Peyer's patch (tissue), 4 donors: ENCODE data around the gene ZSCAN23. TPM values are rescaled to one million over a fixed set of nuclear protein-coding genes. Genes with fewer than 3 reads are reported as not detected.

Experiments used
- DNase-seq, 3 donors: peaks; one replicate each; pipeline ENCODE4 v3.0.0-alpha.2; 2017 to 2019
- H3K27ac ChIP-seq, 4 donors: fragments of 200-600 bp; sonication (generic); one replicate each; pipeline ENCODE4 v1.5.1; 2016 to 2019
- H3K27me3 ChIP-seq, 2 donors: fragments of 200-600 bp; sonication (generic); one replicate each; pipeline ENCODE4 v1.5.1; 2019
- H3K36me3 ChIP-seq, 3 donors: fragments of 200-600 bp; sonication (generic); one replicate each; pipeline ENCODE4 v1.5.1; 2016 to 2019
- H3K4me1 ChIP-seq, 4 donors: fragments of 200-600 bp; sonication (generic); one replicate each; pipeline ENCODE4 v1.5.1; 2016 to 2019
- H3K4me3 ChIP-seq, 4 donors: fragments of 200-600 bp; sonication (generic); 1 replicate in 3 of 4; 2 replicates in 1 of 4; pipeline ENCODE4 v1.5.1; 2016 to 2019; ENCODE audit warnings: mild to moderate bottlenecking in 1 of 4
- H3K9me3 ChIP-seq, 4 donors: fragments of 200-600 bp; sonication (generic); one replicate each; pipeline ENCODE4 v1.5.1; 2016 to 2019; ENCODE audit warnings: mild to moderate bottlenecking in 1 of 4
- POLR2A ChIP-seq, 2 donors: fragments of 450-650 bp; IDR thresholded peaks; one replicate each; pipeline ENCODE4 v1.5.1; 2017; ENCODE audit warnings: antibody characterized with exemption in 2 of 2, mild to moderate bottlenecking in 2 of 2, moderate library complexity in 2 of 2
- small RNA-seq, 2 donors: library from RNA; depleted of rRNA; stranded (forward); fragments of <200 nt; gene quantifications; one replicate each; pipeline ENCODE3, GENCODE V24; 2016
- total RNA-seq, 4 donors: library from RNA; depleted of rRNA; stranded (reverse); fragments of >200 nt; gene quantifications; one replicate each; pipeline ENCODE4 v1.1.0, GENCODE V29; 2016
- TF ChIP-seq, protein P1 (sequence below), 6 experiments: fragments of 450-650 bp in 4 of 6; fragments of 200-600 bp in 2 of 6; sonication (generic) in 1 of 6; IDR thresholded peaks; one replicate each; pipeline ENCODE4 v1.5.1; 2017 to 2019; ENCODE audit warnings: antibody characterized with exemption in 6 of 6, mild to moderate bottlenecking in 3 of 6, moderate library complexity in 1 of 6

The ZSCAN23 gene
- total RNA-seq, 4 donors from 2014 or later: 0.57 to 46.2 (median 1.6) TPM; not detected in 1

DNA sequence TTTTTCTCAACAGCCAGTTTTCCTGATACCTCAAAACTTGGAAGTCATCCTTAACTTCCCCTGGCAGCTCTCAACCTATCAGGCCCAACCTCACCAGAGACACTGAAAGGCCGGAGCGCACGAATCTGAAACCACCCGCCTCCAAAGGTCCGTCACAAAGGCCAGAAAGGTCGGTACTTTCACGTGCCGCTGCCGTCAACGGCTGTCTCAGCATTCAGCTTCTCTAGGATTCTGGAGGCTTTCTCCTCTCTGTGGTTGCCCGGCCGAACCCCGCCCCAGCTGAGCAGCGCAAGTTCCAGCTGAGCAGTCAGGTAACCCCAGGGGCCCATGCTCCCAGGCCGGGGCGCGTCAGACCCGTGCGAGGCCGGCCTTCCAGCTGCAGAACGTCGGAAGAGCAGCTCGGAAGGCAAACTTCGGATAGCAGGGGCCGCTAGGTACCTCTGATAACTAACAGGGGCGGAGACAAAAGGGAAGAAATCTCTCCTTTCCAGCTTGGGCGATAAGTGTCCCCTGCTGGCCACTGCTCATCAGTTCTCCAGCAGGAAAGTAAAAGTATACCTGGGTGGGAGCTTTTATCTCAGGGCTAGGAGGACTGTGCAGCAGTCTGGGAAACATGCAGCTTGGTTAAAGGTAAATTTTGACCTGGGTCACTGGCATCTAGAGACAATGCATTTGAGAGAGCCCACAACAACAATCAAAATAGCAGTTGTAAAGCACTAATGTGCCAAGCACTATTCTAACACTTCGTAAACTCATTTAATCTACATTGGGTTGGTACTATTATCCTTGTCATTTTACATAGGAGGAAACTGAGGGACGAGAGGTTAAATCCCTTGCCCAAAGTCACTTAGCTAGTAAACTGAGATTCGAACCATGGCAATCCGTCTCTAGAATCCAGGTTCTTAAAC, 59.8 kb downstream of the ZSCAN23 start:
- peak; percentile 83 to 95 (median 91) for DNase-seq
- Histone ChIP-seq H3K9me3 (no peaks in the 10 kb centered on the region), H3K27ac (peak overlapping the region; percentile 63 to 70 (median 68)), H3K27me3 (no peaks in the 10 kb centered on the region), H3K36me3 (peaks cover 0 to 23% (median 0%) of the 10 kb centered on the region in 3 donors), H3K4me1 (no peaks in the 10 kb centered on the region), H3K4me3 (peak overlapping the region; percentile 31 to 53 (median 44))
- TF ChIP-seq, protein P1, sequence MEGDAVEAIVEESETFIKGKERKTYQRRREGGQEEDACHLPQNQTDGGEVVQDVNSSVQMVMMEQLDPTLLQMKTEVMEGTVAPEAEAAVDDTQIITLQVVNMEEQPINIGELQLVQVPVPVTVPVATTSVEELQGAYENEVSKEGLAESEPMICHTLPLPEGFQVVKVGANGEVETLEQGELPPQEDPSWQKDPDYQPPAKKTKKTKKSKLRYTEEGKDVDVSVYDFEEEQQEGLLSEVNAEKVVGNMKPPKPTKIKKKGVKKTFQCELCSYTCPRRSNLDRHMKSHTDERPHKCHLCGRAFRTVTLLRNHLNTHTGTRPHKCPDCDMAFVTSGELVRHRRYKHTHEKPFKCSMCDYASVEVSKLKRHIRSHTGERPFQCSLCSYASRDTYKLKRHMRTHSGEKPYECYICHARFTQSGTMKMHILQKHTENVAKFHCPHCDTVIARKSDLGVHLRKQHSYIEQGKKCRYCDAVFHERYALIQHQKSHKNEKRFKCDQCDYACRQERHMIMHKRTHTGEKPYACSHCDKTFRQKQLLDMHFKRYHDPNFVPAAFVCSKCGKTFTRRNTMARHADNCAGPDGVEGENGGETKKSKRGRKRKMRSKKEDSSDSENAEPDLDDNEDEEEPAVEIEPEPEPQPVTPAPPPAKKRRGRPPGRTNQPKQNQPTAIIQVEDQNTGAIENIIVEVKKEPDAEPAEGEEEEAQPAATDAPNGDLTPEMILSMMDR (IDR thresholded peaks at IDR 0.05): peak in 5 of 6 experiments; percentile 34 to 68 (median 59)
- TF ChIP-seq POLR2A (IDR thresholded peaks at IDR 0.05): peak; percentile 31 to 43

Small RNA genes within 50 kb of the gene (small RNA-seq; reads per million reads assigned to genes)
- 0 reads per million in 2 donors for gene RNU2-45P

Other genes with a start within 250 kb of the ZSCAN23 start
- gene ZSCAN9, start 218.2 kb downstream of the ZSCAN23 start, total RNA-seq: 10 to 100 TPM; 11.9 to 28.9 (median 22.7) TPM
- gene ZKSCAN4, start 191.2 kb downstream of the ZSCAN23 start, total RNA-seq: 1 to 10 TPM; 4.4 to 9.6 (median 5.9) TPM
- not detected for gene NKAPL, start 184.2 kb downstream of the ZSCAN23 start, total RNA-seq
- gene ZSCAN26, start 176.3 kb downstream of the ZSCAN23 start, total RNA-seq: 10 to 100 TPM; 19.1 to 34.7 (median 20.2) TPM
- gene PGBD1, start 161.9 kb downstream of the ZSCAN23 start, total RNA-seq: 1 to 10 TPM in 2 of 4 donors, under 1 TPM in 2; 0.88 to 3.8 (median 1.7) TPM
- gene ZSCAN31, start 107.3 kb downstream of the ZSCAN23 start, total RNA-seq: 1 to 10 TPM; 5.6 to 9.2 (median 8.2) TPM
- 1 to 10 TPM; 2.5 to 7.0 (median 4.6) TPM for gene ZKSCAN3, start 93.5 kb downstream of the ZSCAN23 start, total RNA-seq
- gene ZSCAN12, start 43.7 kb downstream of the ZSCAN23 start, total RNA-seq: 10 to 100 TPM in 1 of 4 donors, 1 to 10 TPM in 3; 4.0 to 19.8 (median 7.5) TPM
- not detected for gene GPX6, start 72.3 kb upstream of the ZSCAN23 start, total RNA-seq
- gene GPX5, start 82.4 kb upstream of the ZSCAN23 start, total RNA-seq: not detected